ENCODE data around the gene NTM.

NTM gene

GRCh38 chr11:132174362-132175255 is 804.2 kb downstream of the NTM start:
- DNase-seq: no peak

GRCh38 chr11:132177106-132177505 is 806.7 kb downstream of the NTM start:
- no peak for DNase-seq

GRCh38 chr11:132184079-132184478 is 813.7 kb downstream of the NTM start:
- DNase-seq: no peak

- DNase-seq: peak in 1 of 51 donors; percentile 8
Measured at GRCh38 chr11:132185726-132186592, 815.5 kb downstream of the NTM start.

GRCh38 chr11:132186699-132187098 is 816.3 kb downstream of the NTM start:
- no peak for DNase-seq

GRCh38 chr11:132187386-132187785 is 817.0 kb downstream of the NTM start:
- no peak for DNase-seq

GRCh38 chr11:132187814-132188213 is 817.4 kb downstream of the NTM start:
- DNase-seq: peak in 1 of 51 donors; percentile 34

- no peak for DNase-seq
Measured at GRCh38 chr11:132196928-132197327, 826.5 kb downstream of the NTM start.

GRCh38 chr11:132200353-132200936 is 830.0 kb downstream of the NTM start:
- DNase-seq: no peak

GRCh38 chr11:132202621-132203020 is 832.2 kb downstream of the NTM start:
- DNase-seq: no peak

GRCh38 chr11:132205006-132205405 is 834.6 kb downstream of the NTM start:
- no peak for DNase-seq

GRCh38 chr11:132205496-132205895 is 835.1 kb downstream of the NTM start:
- DNase-seq: no peak

- DNase-seq: no peak
Measured at GRCh38 chr11:132206993-132207392, 836.6 kb downstream of the NTM start.

GRCh38 chr11:132208477-132209055 is 838.2 kb downstream of the NTM start:
- no peak for DNase-seq

GRCh38 chr11:132211479-132211878 is 841.1 kb downstream of the NTM start:
- DNase-seq: no peak

GRCh38 chr11:132217856-132218255 is 847.4 kb downstream of the NTM start:
- DNase-seq: no peak

- no peak for DNase-seq
Measured at GRCh38 chr11:132220474-132220873, 850.1 kb downstream of the NTM start.

GRCh38 chr11:132222345-132222744 is 851.9 kb downstream of the NTM start:
- no peak for DNase-seq

- no peak for DNase-seq
Measured at GRCh38 chr11:132226522-132226921, 856.1 kb downstream of the NTM start.

GRCh38 chr11:132228746-132229325 is 858.4 kb downstream of the NTM start:
- DNase-seq: peak in 3 of 51 donors; percentile 4 to 23 (median 9)

- DNase-seq: peak in 6 of 51 donors; percentile 5 to 23 (median 17)
Measured at GRCh38 chr11:132231656-132232347, 861.4 kb downstream of the NTM start.
